ENCODE results near the gene ADGRG6.

ADGRG6 gene

GRCh38 chr6:142302421-142303175, 791 bp downstream of the ADGRG6 start:
- TF ChIP-seq CTCF (IDR thresholded peaks at IDR 0.05; ENCODE audit: low read depth, low read length, missing control alignments), result no peak
- peak overlapping the region; percentile 64 for H3K4me3 ChIP-seq (ENCODE audit: low read depth, low read length)
- DNase-seq (ENCODE audit: low read depth), result no peak
- in situ Hi-C loops (cut with HindIII; ENCODE audit: low sequenced_read_pairs), result no loop called here

- in situ Hi-C loops (cut with HindIII; ENCODE audit: low sequenced_read_pairs), result no loop called here
- H3K4me3 ChIP-seq (ENCODE audit: low read depth, low read length), result no peak overlapping the region
- DNase-seq (ENCODE audit: low read depth), result no peak
- TF ChIP-seq CTCF (IDR thresholded peaks at IDR 0.05; ENCODE audit: low read depth, low read length, missing control alignments), result no peak
These were observed 1.3 kb downstream of the ADGRG6 start for GRCh38 chr6:142303176-142303533.

GRCh38 chr6:142304241-142304640, 2.4 kb downstream of the ADGRG6 start:
- no peak overlapping the region for H3K4me3 ChIP-seq (ENCODE audit: low read depth, low read length)
- in situ Hi-C loops (cut with HindIII; ENCODE audit: low sequenced_read_pairs), result no loop called here
- no peak for TF ChIP-seq CTCF (IDR thresholded peaks at IDR 0.05; ENCODE audit: low read depth, low read length, missing control alignments)
- DNase-seq (ENCODE audit: low read depth), result no peak

GRCh38 chr6:142306736-142307135, 4.9 kb downstream of the ADGRG6 start:
- in situ Hi-C loops (cut with HindIII; ENCODE audit: low sequenced_read_pairs), result no loop called here
- H3K4me3 ChIP-seq (ENCODE audit: low read depth, low read length), result no peak overlapping the region
- no peak for DNase-seq (ENCODE audit: low read depth)
- no peak for TF ChIP-seq CTCF (IDR thresholded peaks at IDR 0.05; ENCODE audit: low read depth, low read length, missing control alignments)

- TF ChIP-seq CTCF (IDR thresholded peaks at IDR 0.05; ENCODE audit: low read depth, low read length, missing control alignments), result no peak
- no peak overlapping the region for H3K4me3 ChIP-seq (ENCODE audit: low read depth, low read length)
- in situ Hi-C loops (cut with HindIII; ENCODE audit: low sequenced_read_pairs), result no loop called here
- DNase-seq (ENCODE audit: low read depth), result no peak
These were observed 6.3 kb downstream of the ADGRG6 start for GRCh38 chr6:142307963-142308748.

GRCh38 chr6:142309426-142309825, 7.6 kb downstream of the ADGRG6 start:
- in situ Hi-C loops (cut with HindIII; ENCODE audit: low sequenced_read_pairs), result no loop called here
- H3K4me3 ChIP-seq (ENCODE audit: low read depth, low read length), result no peak overlapping the region
- no peak for DNase-seq (ENCODE audit: low read depth)
- no peak for TF ChIP-seq CTCF (IDR thresholded peaks at IDR 0.05; ENCODE audit: low read depth, low read length, missing control alignments)

Data from astrocyte of the cerebellum (primary cell).